ENCODE measurements around the gene CPEB4.

The CPEB4 gene

DNA sequence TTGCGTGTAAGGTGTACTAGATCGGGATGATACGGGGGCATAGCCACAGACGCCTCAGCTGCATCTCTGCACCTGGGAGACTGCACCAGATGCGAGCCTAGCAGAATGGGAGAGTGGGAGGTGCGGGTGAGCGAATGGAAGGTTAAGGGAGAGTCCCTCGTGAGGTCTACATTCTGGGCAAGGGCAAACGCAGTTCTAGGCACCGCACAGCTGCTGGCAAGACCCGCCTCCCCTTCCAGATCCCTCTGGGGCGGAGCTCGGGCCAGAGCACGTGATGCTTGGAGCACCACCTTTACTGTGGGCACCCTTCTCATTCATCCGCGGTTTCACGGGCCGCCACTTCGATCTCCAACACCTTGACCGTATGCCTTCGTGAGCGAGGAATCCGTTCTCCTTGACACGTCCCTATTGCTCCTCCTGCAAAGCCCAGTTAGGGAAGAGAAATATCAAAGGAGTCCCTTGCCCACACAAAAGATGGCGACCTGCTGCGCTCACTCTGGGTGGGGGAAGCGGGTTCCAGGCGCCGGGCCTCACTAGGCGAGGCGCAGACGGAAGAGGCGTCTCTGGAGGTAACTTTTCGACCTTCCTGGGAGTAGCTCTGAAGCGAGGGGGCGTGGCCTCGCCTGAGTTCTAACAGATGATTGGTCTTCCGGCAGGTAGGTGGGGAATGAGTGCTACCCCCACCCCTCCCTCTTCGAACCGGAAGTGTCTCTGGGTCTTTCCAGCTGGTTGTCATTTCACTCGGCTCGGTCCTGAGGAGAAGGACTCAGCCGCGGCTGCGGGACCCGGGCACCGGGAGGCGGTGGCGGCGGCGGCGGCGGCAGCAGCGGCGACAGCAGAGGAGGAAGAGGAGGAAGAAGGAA, at the start of gene CPEB4:
CPEB4 (plus strand) TSS at position 740 of the 863 bp plus-strand sequence. CDS start 1,385 bp downstream, outside the sequence.
- TF ChIP-seq, protein P1, sequence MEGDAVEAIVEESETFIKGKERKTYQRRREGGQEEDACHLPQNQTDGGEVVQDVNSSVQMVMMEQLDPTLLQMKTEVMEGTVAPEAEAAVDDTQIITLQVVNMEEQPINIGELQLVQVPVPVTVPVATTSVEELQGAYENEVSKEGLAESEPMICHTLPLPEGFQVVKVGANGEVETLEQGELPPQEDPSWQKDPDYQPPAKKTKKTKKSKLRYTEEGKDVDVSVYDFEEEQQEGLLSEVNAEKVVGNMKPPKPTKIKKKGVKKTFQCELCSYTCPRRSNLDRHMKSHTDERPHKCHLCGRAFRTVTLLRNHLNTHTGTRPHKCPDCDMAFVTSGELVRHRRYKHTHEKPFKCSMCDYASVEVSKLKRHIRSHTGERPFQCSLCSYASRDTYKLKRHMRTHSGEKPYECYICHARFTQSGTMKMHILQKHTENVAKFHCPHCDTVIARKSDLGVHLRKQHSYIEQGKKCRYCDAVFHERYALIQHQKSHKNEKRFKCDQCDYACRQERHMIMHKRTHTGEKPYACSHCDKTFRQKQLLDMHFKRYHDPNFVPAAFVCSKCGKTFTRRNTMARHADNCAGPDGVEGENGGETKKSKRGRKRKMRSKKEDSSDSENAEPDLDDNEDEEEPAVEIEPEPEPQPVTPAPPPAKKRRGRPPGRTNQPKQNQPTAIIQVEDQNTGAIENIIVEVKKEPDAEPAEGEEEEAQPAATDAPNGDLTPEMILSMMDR (IDR thresholded peaks at IDR 0.05; ENCODE audit: extremely low read depth, missing control alignments) = no peak
- DNase-seq (ENCODE audit: low spot score) = peak; percentile 98

DNA sequence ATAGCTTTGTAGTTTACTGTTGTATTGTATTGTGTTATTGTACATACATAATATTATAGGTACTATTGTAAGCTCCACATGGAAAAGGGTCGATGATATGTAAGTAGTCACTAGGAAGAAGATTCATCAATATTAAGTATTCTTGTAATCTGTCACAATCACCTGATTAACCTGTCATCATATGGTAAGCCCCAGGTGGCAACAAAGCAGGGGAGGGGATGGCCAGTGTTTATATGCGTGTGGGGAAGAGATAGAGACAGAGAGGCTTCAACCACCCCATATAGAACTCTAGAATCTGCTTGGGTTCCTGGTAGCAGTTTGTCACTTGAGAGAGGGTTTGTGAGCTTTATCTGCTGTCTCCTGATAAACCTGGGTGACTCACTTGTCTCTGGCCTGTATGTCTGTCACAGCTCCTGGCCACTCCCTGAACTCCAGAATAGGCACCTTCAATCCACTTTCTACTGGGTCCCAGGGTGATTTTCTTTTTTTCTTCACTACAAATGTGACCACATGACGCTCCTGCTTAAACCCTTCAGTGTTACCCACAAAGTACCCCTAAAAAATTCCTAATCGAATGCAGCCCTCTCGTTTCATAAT, 48.9 kb upstream of the CPEB4 start:
- no peak for DNase-seq (ENCODE audit: low spot score)
- TF ChIP-seq, protein P1 (IDR thresholded peaks at IDR 0.05; ENCODE audit: extremely low read depth, missing control alignments) = no peak

DNA sequence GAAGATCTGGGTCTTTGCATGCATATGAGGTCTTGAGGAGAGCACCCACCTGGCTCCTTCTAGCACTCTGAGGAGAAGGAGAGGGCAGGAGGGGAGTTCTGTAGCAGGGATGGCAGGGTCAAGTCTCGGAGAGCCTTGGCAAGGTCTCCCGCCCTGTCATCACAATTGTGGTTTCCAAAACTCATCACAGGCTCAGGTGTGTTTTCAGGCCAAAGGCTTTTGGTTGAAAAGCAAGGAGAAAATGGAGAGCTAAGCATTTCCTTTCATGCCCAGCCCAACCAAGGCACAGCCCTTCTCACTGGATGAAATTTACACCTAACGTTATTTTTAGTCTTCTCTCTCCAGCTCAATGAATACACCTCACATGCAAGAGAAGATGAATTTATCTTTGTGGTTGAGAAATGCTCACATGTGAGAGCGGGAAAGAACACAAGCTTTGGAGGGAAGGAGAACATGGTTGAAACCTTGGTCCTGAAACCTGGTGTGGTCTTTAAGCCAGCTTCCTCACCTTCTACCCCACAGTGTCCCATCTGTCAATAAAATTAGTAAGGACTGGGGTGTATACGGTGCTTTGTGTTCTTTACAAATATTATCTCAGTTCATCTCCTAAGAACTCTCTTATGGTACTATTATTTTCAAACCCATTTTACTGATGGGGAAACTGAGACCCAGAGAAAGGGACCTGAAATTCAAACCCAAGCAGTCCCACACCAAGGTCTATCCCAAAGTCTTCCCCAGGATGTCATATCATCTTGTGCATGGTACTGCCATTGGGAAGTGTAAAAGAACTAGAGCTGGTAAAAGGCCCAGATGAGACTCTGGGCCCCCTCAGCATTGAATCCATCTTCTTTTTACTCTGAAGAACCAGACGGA, 47.8 kb upstream of the CPEB4 start:
- no peak for DNase-seq (ENCODE audit: low spot score)
- TF ChIP-seq, protein P1 (IDR thresholded peaks at IDR 0.05; ENCODE audit: extremely low read depth, missing control alignments) = no peak

DNA sequence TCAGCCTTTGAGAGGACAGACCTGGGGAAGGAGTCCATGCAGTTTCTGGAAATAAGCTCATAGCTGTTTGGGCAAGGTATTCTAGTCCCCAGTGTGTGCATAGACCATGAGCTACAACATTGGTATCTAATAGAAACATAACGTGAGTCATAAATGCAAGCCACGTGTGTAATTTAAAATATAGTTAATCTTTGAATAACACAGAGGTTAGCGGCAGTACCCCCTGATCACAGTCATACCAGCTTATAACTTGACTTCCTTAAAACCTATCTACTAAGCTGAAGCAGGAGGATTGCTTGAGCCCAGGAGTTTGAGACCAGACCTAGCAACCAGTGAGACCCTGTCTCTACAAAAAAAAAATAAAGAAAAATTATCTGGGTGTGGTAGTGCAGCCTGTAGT, 46.4 kb upstream of the CPEB4 start:
- no peak for DNase-seq (ENCODE audit: low spot score)
- TF ChIP-seq, protein P1 (IDR thresholded peaks at IDR 0.05; ENCODE audit: extremely low read depth, missing control alignments) = no peak

DNA sequence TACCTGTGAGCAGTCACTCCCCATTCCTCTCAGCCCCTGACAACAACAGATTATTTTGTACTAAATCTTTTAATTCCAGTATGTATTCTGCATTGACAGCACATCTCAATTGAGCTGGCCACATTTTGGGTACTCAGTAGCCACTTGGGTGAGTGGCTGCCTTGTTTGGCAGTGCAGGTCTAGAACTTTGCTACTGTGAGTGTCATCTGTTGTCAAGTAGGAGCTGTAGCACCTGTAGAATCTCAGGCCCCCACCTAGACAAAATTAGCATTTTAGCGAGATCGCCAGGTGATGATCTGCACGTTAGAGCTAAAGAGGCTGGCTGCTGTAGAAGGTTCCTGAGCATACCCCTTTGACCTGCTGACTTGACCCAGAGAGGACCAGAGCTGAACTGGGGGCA, 44.4 kb upstream of the CPEB4 start:
- TF ChIP-seq, protein P1 (IDR thresholded peaks at IDR 0.05; ENCODE audit: extremely low read depth, missing control alignments) = no peak
- DNase-seq (ENCODE audit: low spot score) = no peak

DNA sequence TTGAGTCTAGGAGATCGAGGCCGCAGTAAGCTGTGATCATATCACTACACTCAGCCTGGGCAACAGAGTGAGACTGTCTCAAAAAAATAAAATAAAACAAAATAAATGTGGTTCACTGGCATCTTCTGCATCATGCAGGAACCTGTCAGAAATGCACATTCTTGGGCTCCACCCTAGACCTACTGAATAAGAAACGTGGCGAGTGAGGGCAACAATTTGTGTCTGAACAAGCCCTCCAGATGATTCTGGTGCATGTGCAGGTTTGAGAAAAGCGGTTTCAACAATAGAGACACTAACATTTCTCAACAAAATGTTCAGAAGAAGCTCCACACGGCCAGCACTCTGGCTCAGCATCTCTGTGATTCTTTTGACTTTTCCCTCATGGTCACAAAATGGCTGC, 42.8 kb upstream of the CPEB4 start:
- TF ChIP-seq, protein P1 (IDR thresholded peaks at IDR 0.05; ENCODE audit: extremely low read depth, missing control alignments) = no peak

More for the DNA sequence above, 42.8 kb upstream of the CPEB4 start:
- no peak for DNase-seq (ENCODE audit: low spot score)

Measured in GM20000 (cell line).